HepG2 (cell line): ENCODE results near the gene LCN1. TPM values are rescaled to one million over a fixed set of nuclear protein-coding genes. Genes with fewer than 3 reads are reported as not detected.

Experiments used
- ATAC-seq: fragments of 200-7000 bp; cut with Tn5 transposase; 3 replicates; pipeline ENCODE4 v1.9.1; 2020; ENCODE audit warnings: mild to moderate bottlenecking, moderate library complexity
- BruUV-seq: library from RNA; stranded (reverse); fragments of 400-500 nt; replicated peaks from 2 replicates; lab custom pipeline; 2021; lab: Mats Ljungman, UMichigan
- CTCF ChIA-PET: fragments of 300-600 bp; formaldehyde crosslinking; extraction: SDS; loops from one replicate; lab custom pipeline; 2021; ENCODE audit warnings: low total read pairs, inconsistent platforms, low intra/inter-chr PET ratio; lab: Yijun Ruan, JAX
- POLR2A ChIA-PET: fragments of 350-600 bp; sonication (Branson Sonifier 250); formaldehyde crosslinking; loops from one replicate; lab custom pipeline; 2020; ENCODE audit warnings: antibody characterized with exemption, inconsistent platforms; lab: Yijun Ruan, JAX
- DNase-seq: peaks from one replicate; pipeline ENCODE4 v3.0.0-alpha.2; 2015; ENCODE audit warnings: low spot score
- FAIRE-seq: peaks from 3 replicates; lab custom pipeline; 2011; peaks lifted over from hg19 to GRCh38; lab: Jason Lieb, UNC
- H2AFZ ChIP-seq: one replicate; pipeline ENCODE4 v1.6.1; 2011; ENCODE audit warnings: low read length, inconsistent platforms
- H3K27ac ChIP-seq: fragments of 300-600 bp; 3 replicates; pipeline ENCODE4 v1.8.0; 2011; ENCODE audit warnings: mixed run types, mild to moderate bottlenecking, mixed read lengths, low read length, inconsistent platforms; ENCODE audit not compliant: insufficient read depth; ENCODE audit errors: extremely low read length
- H3K27me3 ChIP-seq, 2 experiments: fragments of 200-600 bp in 1 of 2; 2 replicates in 1 of 2; 3 replicates in 1 of 2; pipeline versions ENCODE4 v1.6.0 to v1.8.0; 2011; ENCODE audit warnings: low read length in 2 of 2, mild to moderate bottlenecking in 2 of 2, moderate library complexity in 2 of 2, inconsistent platforms in 1 of 2; ENCODE audit not compliant: insufficient read depth in 2 of 2, control insufficient read depth in 1 of 2
- H3K36me3 ChIP-seq, 2 experiments: fragments of 200-600 bp in 1 of 2; replicated peaks in 1 of 2; 2 replicates in 1 of 2; 3 replicates in 1 of 2; pipeline versions ENCODE4 v1.5.1 to v1.8.0; 2011; ENCODE audit warnings: low read length in 2 of 2, inconsistent platforms in 1 of 2; ENCODE audit not compliant: insufficient read depth in 2 of 2, control insufficient read depth in 1 of 2
- H3K4me1 ChIP-seq: 2 replicates; pipeline ENCODE4 v1.5.1; 2012; ENCODE audit warnings: low read length, inconsistent platforms; ENCODE audit not compliant: insufficient read depth
- H3K4me2 ChIP-seq: 2 replicates; pipeline ENCODE4 v1.6.0; 2011; ENCODE audit warnings: low read depth, low read length, inconsistent platforms
- H3K4me3 ChIP-seq, 3 experiments: fragments of 200-600 bp in 1 of 3; sonication (generic), shearing (Covaris generic) in 1 of 3; replicated peaks in 1 of 3; 2 replicates each; pipeline ENCODE4 v1.5.1; 2011 to 2016; ENCODE audit warnings: low read length in 3 of 3, inconsistent platforms in 2 of 3, low read depth in 2 of 3, mild to moderate bottlenecking in 2 of 3, control low read depth in 1 of 3, mixed read lengths in 1 of 3; ENCODE audit not compliant: insufficient read depth in 1 of 3
- H3K79me2 ChIP-seq: one replicate; pipeline ENCODE4 v1.6.1; 2011; ENCODE audit warnings: low read length, inconsistent platforms; ENCODE audit not compliant: insufficient read depth
- H3K9ac ChIP-seq: 2 replicates; pipeline ENCODE4 v1.6.0; 2011; ENCODE audit warnings: mild to moderate bottlenecking, low read depth, low read length, inconsistent platforms; ENCODE audit not compliant: insufficient read depth
- H3K9me3 ChIP-seq: 2 replicates; pipeline ENCODE4 v1.5.1; 2012; ENCODE audit warnings: mild to moderate bottlenecking, low read length
- H4K20me1 ChIP-seq: 2 replicates; pipeline ENCODE4 v1.6.0; 2011; ENCODE audit warnings: inconsistent platforms, mild to moderate bottlenecking, low read length, moderate library complexity; ENCODE audit not compliant: insufficient read depth
- CREM ChIP-seq, 2 experiments: sonication (generic) in 1 of 2; formaldehyde crosslinking in 1 of 2; IDR thresholded peaks; 2 replicates each; pipeline versions ENCODE4 v1.4.0 to v1.6.1; 2016 to 2020; ENCODE audit warnings: antibody characterized with exemption in 1 of 2, mild to moderate bottlenecking in 1 of 2, missing genetic modification reagents in 1 of 2
- JUNB ChIP-seq: sonication (generic); formaldehyde crosslinking; IDR thresholded peaks from 2 replicates; pipeline ENCODE4 v1.8.0; 2022; ENCODE audit warnings: missing genetic modification reagents, mild to moderate bottlenecking, borderline replicate concordance
- MED13 ChIP-seq: sonication (generic); formaldehyde crosslinking; IDR thresholded peaks from 2 replicates; pipeline ENCODE4 v1.5.0; 2020; ENCODE audit warnings: missing genetic modification reagents
- TBX3 ChIP-seq: fragments of 450-650 bp; IDR thresholded peaks from 2 replicates; pipeline ENCODE4 v1.6.1; 2017; ENCODE audit warnings: antibody characterized with exemption, mild to moderate bottlenecking, inconsistent platforms, borderline replicate concordance
- ZNF329 ChIP-seq: sonication (generic); formaldehyde crosslinking; IDR thresholded peaks from 2 replicates; pipeline ENCODE4 v1.9.0; 2021; ENCODE audit warnings: low read depth, mild to moderate bottlenecking, missing genetic modification reagents
- ZSCAN12 ChIP-seq: sonication (generic); formaldehyde crosslinking; IDR thresholded peaks from 2 replicates; pipeline ENCODE4 v1.9.0; 2021; ENCODE audit warnings: mild to moderate bottlenecking, missing genetic modification reagents
- WGBS: methylation state at CpG from one replicate; pipeline ENCODE4 v1.1.6; 2017; ENCODE audit warnings: low lambda C conversion rate; 5-methylcytosine and 5-hydroxymethylcytosine counted together
- in situ Hi-C: cut with HindIII; loops from 2 replicates; pipeline ENCODE4 v1.10.0; 2017; ENCODE audit warnings: low pct_unique_long_range_greater_than_20kb; ENCODE audit not compliant: extremely low pct_ligation_motif_present
- intact Hi-C: fragments of 100-400 bp; cut with micrococcal nuclease; formaldehyde crosslinking; loops from one replicate; pipeline ENCODE4 v1.10.0; 2022; ENCODE audit not compliant: unreplicated experiment
- polyA plus RNA-seq, 8 experiments: library from polyadenylated mRNA; depleted of rRNA in 3 of 8; stranded (reverse) in 7 of 8; unstranded in 1 of 8; fragments of >200 nt; fragmentation: Illumina TruSeq in 4 of 8; extraction: Trizol in 4 of 8; gene quantifications; 2 replicates each; pipeline versions ENCODE4 v1.2.1 to v1.2.3, GENCODE V29; 2011 to 2016; ENCODE audit warnings: low read depth in 4 of 8, missing spikeins in 1 of 8, mixed read lengths in 1 of 8; ENCODE audit not compliant: insufficient read depth in 1 of 8
- total RNA-seq, 5 experiments: library from RNA; depleted of rRNA; stranded (reverse); fragments of >200 nt; fragmentation: Illumina TruSeq; extraction: Trizol; gene quantifications; 2 replicates each; pipeline ENCODE4 v1.2.3, GENCODE V29; 2016; ENCODE audit warnings: low read depth in 1 of 5
- TF ChIP-seq, protein P1 (sequence below): IDR thresholded peaks from 2 replicates; pipeline ENCODE4 v1.6.1; 2016
- TF ChIP-seq, protein P2 (sequence below): sonication (generic); formaldehyde crosslinking; IDR thresholded peaks from 2 replicates; pipeline ENCODE4 v1.4.0; 2020; ENCODE audit warnings: mild to moderate bottlenecking, missing genetic modification reagents, borderline replicate concordance
- TF ChIP-seq, protein P3 (sequence below): sonication (generic); formaldehyde crosslinking; IDR thresholded peaks from 2 replicates; pipeline ENCODE4 v1.8.1; 2023; ENCODE audit warnings: mild to moderate bottlenecking, missing genetic modification reagents, borderline replicate concordance

LCN1 gene
- total and polyA plus RNA-seq, 2 of the 13 experiments (the other 11 are each of a cell fraction or from before 2014, with no cell fraction given), result not detected

DNA sequence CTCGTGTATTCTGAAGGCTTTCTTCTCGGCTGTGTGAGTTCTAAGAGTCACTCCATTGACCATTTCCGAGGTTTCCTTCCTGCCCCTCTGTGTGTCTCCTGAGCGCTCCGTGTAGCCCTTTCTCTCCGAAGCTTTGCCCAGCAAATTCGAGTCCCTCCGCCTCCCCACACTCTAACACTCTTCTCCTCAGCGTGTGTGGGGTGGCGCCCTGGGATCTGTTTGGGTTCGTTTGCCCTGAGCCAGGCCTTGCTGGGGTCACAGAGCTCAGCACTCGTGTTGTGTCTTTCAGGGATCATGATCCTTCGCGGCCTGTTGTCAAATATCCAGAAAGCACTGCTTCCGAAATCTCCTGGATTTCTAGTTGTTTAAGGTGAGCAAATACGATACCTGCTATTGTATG is 34.7 kb downstream of the LCN1 start:
- Histone ChIP-seq H3K4me1 (peaks cover 19% of the 10 kb centered on the region), H3K4me3 (no peak overlapping the region), H3K36me3 (no peaks in the 10 kb centered on the region), H3K9ac (no peak overlapping the region), H4K20me1 (no peaks in the 10 kb centered on the region), H3K79me2 (no peaks in the 10 kb centered on the region), H3K27ac (no peak overlapping the region), H3K9me3 (no peaks in the 10 kb centered on the region), H3K4me2 (no peak overlapping the region), H3K27me3 (peaks cover 12 to 38% of the 10 kb centered on the region in 2 experiments; a peak in 3 of 5 replicates), H2AFZ (no peak overlapping the region)
- 54% methylated on average over 16 of the region's 16 CpGs for WGBS
- ATAC-seq, result no peak
- no peak for TF ChIP-seq TBX3
- TF ChIP-seq, protein P1, sequence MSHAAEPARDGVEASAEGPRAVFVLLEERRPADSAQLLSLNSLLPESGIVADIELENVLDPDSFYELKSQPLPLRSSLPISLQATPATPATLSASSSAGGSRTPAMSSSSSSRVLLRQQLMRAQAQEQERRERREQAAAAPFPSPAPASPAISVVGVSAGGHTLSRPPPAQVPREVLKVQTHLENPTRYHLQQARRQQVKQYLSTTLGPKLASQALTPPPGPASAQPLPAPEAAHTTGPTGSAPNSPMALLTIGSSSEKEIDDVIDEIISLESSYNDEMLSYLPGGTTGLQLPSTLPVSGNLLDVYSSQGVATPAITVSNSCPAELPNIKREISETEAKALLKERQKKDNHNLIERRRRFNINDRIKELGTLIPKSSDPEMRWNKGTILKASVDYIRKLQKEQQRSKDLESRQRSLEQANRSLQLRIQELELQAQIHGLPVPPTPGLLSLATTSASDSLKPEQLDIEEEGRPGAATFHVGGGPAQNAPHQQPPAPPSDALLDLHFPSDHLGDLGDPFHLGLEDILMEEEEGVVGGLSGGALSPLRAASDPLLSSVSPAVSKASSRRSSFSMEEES (CRISPR knock-in tag), result no peak
- TF ChIP-seq, protein P2, sequence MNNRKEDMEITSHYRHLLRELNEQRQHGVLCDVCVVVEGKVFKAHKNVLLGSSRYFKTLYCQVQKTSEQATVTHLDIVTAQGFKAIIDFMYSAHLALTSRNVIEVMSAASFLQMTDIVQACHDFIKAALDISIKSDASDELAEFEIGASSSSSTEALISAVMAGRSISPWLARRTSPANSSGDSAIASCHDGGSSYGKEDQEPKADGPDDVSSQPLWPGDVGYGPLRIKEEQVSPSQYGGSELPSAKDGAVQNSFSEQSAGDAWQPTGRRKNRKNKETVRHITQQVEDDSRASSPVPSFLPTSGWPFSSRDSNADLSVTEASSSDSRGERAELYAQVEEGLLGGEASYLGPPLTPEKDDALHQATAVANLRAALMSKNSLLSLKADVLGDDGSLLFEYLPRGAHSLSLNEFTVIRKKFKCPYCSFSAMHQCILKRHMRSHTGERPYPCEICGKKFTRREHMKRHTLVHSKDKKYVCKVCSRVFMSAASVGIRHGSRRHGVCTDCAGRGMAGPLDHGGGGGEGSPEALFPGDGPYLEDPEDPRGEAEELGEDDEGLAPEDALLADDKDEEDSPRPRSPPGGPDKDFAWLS (CRISPR knock-in tag), result no peak
- TF ChIP-seq JUNB, result no peak
- no peak for TF ChIP-seq CREM (IDR thresholded peaks at IDR 0.05)
- TF ChIP-seq CREM (CRISPR knock-in tag; IDR thresholded peaks at IDR 0.05), result no peak
- TF ChIP-seq MED13 (CRISPR knock-in tag), result no peak
- TF ChIP-seq, protein P3, sequence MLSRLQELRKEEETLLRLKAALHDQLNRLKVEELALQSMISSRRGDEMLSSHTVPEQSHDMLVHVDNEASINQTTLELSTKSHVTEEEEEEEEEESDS, result no peak
- no peak for TF ChIP-seq ZSCAN12
- TF ChIP-seq ZNF329, result no peak
- no peak for FAIRE-seq
- DNase-seq, result no peak
- intact Hi-C loops, result no loop called here
- POLR2A ChIA-PET, result no interaction called here
- BruUV-seq, result no TSS peak
- CTCF ChIA-PET, result no interaction called here
- in situ Hi-C loops, result no loop called here
